ENCODE data around the gene ARHGAP4. TPM values are rescaled to one million over a fixed set of nuclear protein-coding genes. Genes with fewer than 3 reads are reported as not detected.

The ARHGAP4 gene
- polyA plus RNA-seq, 3 donors = 51.5 to 508 (median 64.4) TPM

GRCh38 chrX:153969904-153970356 lies 43.9 kb upstream of the ARHGAP4 start:
- Mint-ChIP-seq H3K27me3 (ENCODE audit: low read depth in 3 of 3) (peaks cover 0 to 50% (median 0%) of the 10 kb centered on the region in 3 donors), H3K27ac (peak overlapping the region; percentile 79 to 100 (median 87)), H3K9me3 (peaks cover 0 to 22% (median 8%) of the 10 kb centered on the region in 7 donors), H3K36me3 (peaks cover 4 to 20% of the 10 kb centered on the region in 2 donors), H3K4me3 (peak overlapping the region; percentile 88 to 99), H3K4me1 (peaks cover 55% of the 10 kb centered on the region)
- peak overlapping the region; percentile 13 for H3K9ac ChIP-seq (ENCODE audit: insufficient read depth, low read length, poor library complexity, severe bottlenecking)
- no peaks in the 10 kb centered on the region for H3K9me3 ChIP-seq (replicated peaks in 1 of 2; ENCODE audit: control insufficient read depth in 1 of 2, insufficient read depth in 1 of 2, low read length in 2 of 2)
- no peak for TF ChIP-seq CTCF (IDR thresholded peaks at IDR 0.05)
- peaks cover 58 to 67% of the 10 kb centered on the region in 2 donors for H3K4me1 ChIP-seq (ENCODE audit: control insufficient read depth in 1 of 2, insufficient read depth in 2 of 2, low read length in 2 of 2)
- intact Hi-C loops (cut with micrococcal nuclease) = loop anchor here (5.0 kb wide), 2 partner anchors 37 to 42 kb away; no protein-coding TSS in a partner anchor
- no CpG with 5 or more reads among the region's 26 CpGs for WGBS (ENCODE audit: insufficient coverage)
- no peak overlapping the region for H2AFZ ChIP-seq (ENCODE audit: insufficient read depth, low read depth, low read length, poor library complexity, severe bottlenecking)
- H3K27ac ChIP-seq (ENCODE audit: low read depth in 1 of 2, low read length in 2 of 2) = peak overlapping the region; percentile 22 to 78
- peaks cover 81% of the 10 kb centered on the region for H3K79me2 ChIP-seq (ENCODE audit: insufficient read depth, low read length)
- peaks cover 70% of the 10 kb centered on the region for H4K20me1 ChIP-seq (ENCODE audit: insufficient read depth, low read length)
- peak overlapping the region; percentile 87 for H3K4me2 ChIP-seq (replicated peaks; ENCODE audit: extremely low read depth, low read length, poor library complexity, severe bottlenecking)
- H3K36me3 ChIP-seq (replicated peaks in 1 of 2; ENCODE audit: control insufficient read depth in 1 of 2, insufficient read depth in 2 of 2, low read length in 2 of 2) = peaks cover 0 to 8% of the 10 kb centered on the region in 2 donors
- H3K27me3 ChIP-seq (ENCODE audit: control insufficient read depth in 2 of 2, insufficient read depth in 2 of 2, low read length in 2 of 2) = no peaks in the 10 kb centered on the region
- no peak for DNase-seq
- peak overlapping the region; percentile 90 to 100 (median 99) for H3K4me3 ChIP-seq (replicated peaks in 1 of 3; ENCODE audit: low read depth in 2 of 3, low read length in 3 of 3)

GRCh38 chrX:153969125-153969903 lies 43.2 kb upstream of the ARHGAP4 start:
- WGBS (ENCODE audit: insufficient coverage) = 10% methylated on average over 9 of the region's 25 CpGs
- H3K4me2 ChIP-seq (replicated peaks; ENCODE audit: extremely low read depth, low read length, poor library complexity, severe bottlenecking) = peak overlapping the region; percentile 87
- Mint-ChIP-seq H3K9me3 (peaks cover 0 to 24% (median 8%) of the 10 kb centered on the region in 7 donors), H3K4me3 (peak overlapping the region; percentile 88 to 99), H3K4me1 (peaks cover 48% of the 10 kb centered on the region), H3K27ac (peak overlapping the region; percentile 79 to 100 (median 87)), H3K27me3 (ENCODE audit: low read depth in 3 of 3) (peaks cover 0 to 48% (median 0%) of the 10 kb centered on the region in 3 donors), H3K36me3 (peaks cover 9 to 25% of the 10 kb centered on the region in 2 donors)
- H3K4me3 ChIP-seq (replicated peaks in 1 of 3; ENCODE audit: low read depth in 2 of 3, low read length in 3 of 3) = peak overlapping the region; percentile 90 to 100 (median 99)
- H3K9me3 ChIP-seq (replicated peaks in 1 of 2; ENCODE audit: control insufficient read depth in 1 of 2, insufficient read depth in 1 of 2, low read length in 2 of 2) = no peaks in the 10 kb centered on the region
- H3K79me2 ChIP-seq (ENCODE audit: insufficient read depth, low read length) = peaks cover 81% of the 10 kb centered on the region
- peak overlapping the region; percentile 71 to 78 for H3K27ac ChIP-seq (ENCODE audit: low read depth in 1 of 2, low read length in 2 of 2)
- H4K20me1 ChIP-seq (ENCODE audit: insufficient read depth, low read length) = peaks cover 70% of the 10 kb centered on the region
- H3K9ac ChIP-seq (ENCODE audit: insufficient read depth, low read length, poor library complexity, severe bottlenecking) = peak overlapping the region; percentile 38
- H3K36me3 ChIP-seq (replicated peaks in 1 of 2; ENCODE audit: control insufficient read depth in 1 of 2, insufficient read depth in 2 of 2, low read length in 2 of 2) = peaks cover 3 to 12% of the 10 kb centered on the region in 2 donors
- intact Hi-C loops (cut with micrococcal nuclease) = no loop called here
- H3K4me1 ChIP-seq (ENCODE audit: control insufficient read depth in 1 of 2, insufficient read depth in 2 of 2, low read length in 2 of 2) = peaks cover 51 to 61% of the 10 kb centered on the region in 2 donors
- H2AFZ ChIP-seq (ENCODE audit: insufficient read depth, low read depth, low read length, poor library complexity, severe bottlenecking) = no peak overlapping the region
- no peak for TF ChIP-seq CTCF (IDR thresholded peaks at IDR 0.05)
- DNase-seq = no peak
- no peaks in the 10 kb centered on the region for H3K27me3 ChIP-seq (ENCODE audit: control insufficient read depth in 2 of 2, insufficient read depth in 2 of 2, low read length in 2 of 2)
